Panc1 (cell line): ENCODE data around the gene MYL9. TPM values are rescaled to one million over a fixed set of nuclear protein-coding genes. Genes with fewer than 3 reads are reported as not detected.

Experiments
- ATAC-seq: fragments of 200-7000 bp; cut with Tn5 transposase; 2 replicates; pipeline ENCODE4 v1.9.1; 2020; ENCODE audit warnings: mild to moderate bottlenecking, moderate library complexity
- BruUV-seq: library from RNA; stranded (reverse); fragments of 400-500 nt; replicated peaks from 2 replicates; lab custom pipeline; 2021; lab: Mats Ljungman, UMichigan
- CTCF ChIA-PET: fragments of 300-600 bp; sonication (Branson Sonifier 250); formaldehyde crosslinking; loops from one replicate; lab custom pipeline; 2022; ENCODE audit warnings: antibody characterized with exemption; lab: Charles Lee
- POLR2A ChIA-PET: fragments of 300-600 bp; sonication (Branson Sonifier 250); formaldehyde crosslinking; loops from one replicate; lab custom pipeline; 2022; ENCODE audit warnings: antibody characterized with exemption; lab: Charles Lee
- DNase-seq: peaks from one replicate; pipeline ENCODE4 v3.0.0-alpha.2; 2010; ENCODE audit warnings: low read depth, low spot score
- H3K27ac ChIP-seq: 2 replicates; pipeline ENCODE4 v1.5.1; 2011; ENCODE audit warnings: mild to moderate bottlenecking, low read length, inconsistent platforms
- H3K27me3 ChIP-seq: fragments of 200-500 bp; sonication (Bioruptor generic); 2 replicates; pipeline ENCODE4 v1.6.0; 2014; ENCODE audit warnings: low read length, inconsistent platforms; ENCODE audit not compliant: control insufficient read depth, insufficient read depth
- H3K36me3 ChIP-seq: fragments of 200-500 bp; sonication (Bioruptor generic); 2 replicates; pipeline ENCODE4 v1.5.1; 2014; ENCODE audit warnings: inconsistent platforms, mild to moderate bottlenecking, low read length, moderate library complexity; ENCODE audit not compliant: control insufficient read depth, insufficient read depth
- H3K4me1 ChIP-seq: 2 replicates; pipeline ENCODE4 v1.5.1; 2011; ENCODE audit warnings: inconsistent platforms, mild to moderate bottlenecking, low read length, moderate library complexity; ENCODE audit not compliant: control insufficient read depth, insufficient read depth
- H3K4me3 ChIP-seq, 2 experiments: 2 replicates each; pipeline ENCODE4 v1.5.1; 2011 to 2012; ENCODE audit warnings: low read depth in 2 of 2, low read length in 2 of 2, mild to moderate bottlenecking in 2 of 2, inconsistent platforms in 1 of 2, moderate library complexity in 1 of 2
- H3K9me3 ChIP-seq: fragments of 200-500 bp; sonication (Bioruptor generic); 2 replicates; pipeline ENCODE4 v1.5.1; 2014; ENCODE audit warnings: low read depth, mild to moderate bottlenecking, inconsistent platforms, low read length, moderate library complexity; ENCODE audit not compliant: control insufficient read depth, insufficient read depth
- POLR2AphosphoS5 ChIP-seq: IDR thresholded peaks from 2 replicates; pipeline ENCODE4 v1.6.1; 2012; ENCODE audit warnings: mild to moderate bottlenecking, low read depth, low read length, moderate library complexity
- SIN3A ChIP-seq: IDR thresholded peaks from 2 replicates; pipeline ENCODE4 v1.6.1; 2012; ENCODE audit warnings: low read depth, mild to moderate bottlenecking, low read length, moderate library complexity, borderline replicate concordance; ENCODE audit not compliant: insufficient read depth
- TCF7L2 ChIP-seq: IDR thresholded peaks from 2 replicates; pipeline ENCODE4 v1.6.1; 2011; ENCODE audit warnings: mild to moderate bottlenecking, low read depth, low read length, inconsistent platforms
- in situ Hi-C: cut with HindIII; loops from 2 replicates; pipeline ENCODE4 v1.10.0; 2016; ENCODE audit warnings: low sequenced_read_pairs, low pct_unique_long_range_greater_than_20kb
- intact Hi-C: fragments of 100-400 bp; cut with micrococcal nuclease; formaldehyde crosslinking; loops from one replicate; pipeline ENCODE4 v1.10.0; 2022; ENCODE audit not compliant: unreplicated experiment
- total RNA-seq: library from RNA; stranded (reverse); gene quantifications from one replicate; pipeline ENCODE4 v1.2.1, GENCODE V29; 2021; ENCODE audit not compliant: unreplicated experiment
- TF ChIP-seq, protein P1 (sequence below), 2 experiments: IDR thresholded peaks; 2 replicates each; pipeline ENCODE4 v1.6.1; 2011 to 2012; ENCODE audit warnings: low read depth in 2 of 2, control low read depth in 1 of 2, low read length in 1 of 2, mild to moderate bottlenecking in 1 of 2, moderate library complexity in 1 of 2; ENCODE audit not compliant: insufficient read depth in 1 of 2
- TF ChIP-seq, protein P2 (sequence below): fragments of 450-650 bp; IDR thresholded peaks from 2 replicates; pipeline ENCODE4 v1.5.1; 2017; ENCODE audit warnings: mild to moderate bottlenecking

MYL9 gene
- total RNA-seq, 1 experiment from 2014 or later = 107 TPM

DNA sequence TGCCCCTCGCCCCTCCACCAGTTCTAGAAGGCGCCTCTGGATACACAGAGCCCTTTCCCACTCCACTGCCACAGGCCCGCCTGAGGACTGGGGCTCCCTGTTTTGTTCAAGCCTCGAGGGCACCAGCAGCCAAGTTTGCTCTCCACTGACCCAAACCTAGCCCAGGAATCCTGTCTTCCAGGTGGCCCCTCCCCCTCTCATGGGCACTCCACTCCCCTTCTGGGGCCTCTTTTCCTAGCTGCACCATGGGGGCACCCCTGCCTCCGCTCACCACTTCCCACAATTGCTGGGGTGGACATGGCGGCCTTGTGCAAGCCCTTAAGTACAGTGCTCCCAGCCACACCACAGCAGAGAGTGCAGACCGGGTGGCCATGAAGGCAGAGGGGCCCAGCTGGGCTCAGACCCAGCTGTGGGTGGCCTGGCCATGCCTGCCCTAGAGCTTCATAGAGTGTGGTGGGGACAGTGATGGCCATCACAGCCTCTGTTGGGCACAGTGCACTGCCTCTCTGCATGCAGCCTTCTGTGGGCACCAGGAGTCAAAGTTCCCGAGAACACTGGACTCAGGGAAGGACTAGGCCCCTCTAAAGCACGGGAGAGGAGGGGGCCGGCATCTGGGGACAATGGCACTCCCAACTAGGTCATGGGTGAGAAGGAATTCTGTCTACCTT is 1.3 kb downstream of the MYL9 start:
- H3K36me3 ChIP-seq = no peaks in the 10 kb centered on the region
- peak overlapping the region; percentile 12; the same call in 1 of the 2 replicates for H3K27ac ChIP-seq
- no peaks in the 10 kb centered on the region for H3K27me3 ChIP-seq
- peaks cover 15% of the 10 kb centered on the region for H3K4me1 ChIP-seq
- intact Hi-C loops (no loop called here), in situ Hi-C loops (no loop called here)
- peak overlapping the region in 1 of 2 experiments; percentile 59; a peak in 2 of 4 replicates for H3K4me3 ChIP-seq
- no peak for DNase-seq
- ChIA-PET CTCF (interaction anchor here (0.6 to 0.9 kb wide), 2 partner anchors 26 to 50 kb away, joined by 3 to 5 read pairs; no protein-coding TSS in a partner anchor), POLR2A (no interaction called here)
- H3K9me3 ChIP-seq = no peaks in the 10 kb centered on the region
- no peak for ATAC-seq
- no TSS peak for BruUV-seq
- TF ChIP-seq, protein P1, sequence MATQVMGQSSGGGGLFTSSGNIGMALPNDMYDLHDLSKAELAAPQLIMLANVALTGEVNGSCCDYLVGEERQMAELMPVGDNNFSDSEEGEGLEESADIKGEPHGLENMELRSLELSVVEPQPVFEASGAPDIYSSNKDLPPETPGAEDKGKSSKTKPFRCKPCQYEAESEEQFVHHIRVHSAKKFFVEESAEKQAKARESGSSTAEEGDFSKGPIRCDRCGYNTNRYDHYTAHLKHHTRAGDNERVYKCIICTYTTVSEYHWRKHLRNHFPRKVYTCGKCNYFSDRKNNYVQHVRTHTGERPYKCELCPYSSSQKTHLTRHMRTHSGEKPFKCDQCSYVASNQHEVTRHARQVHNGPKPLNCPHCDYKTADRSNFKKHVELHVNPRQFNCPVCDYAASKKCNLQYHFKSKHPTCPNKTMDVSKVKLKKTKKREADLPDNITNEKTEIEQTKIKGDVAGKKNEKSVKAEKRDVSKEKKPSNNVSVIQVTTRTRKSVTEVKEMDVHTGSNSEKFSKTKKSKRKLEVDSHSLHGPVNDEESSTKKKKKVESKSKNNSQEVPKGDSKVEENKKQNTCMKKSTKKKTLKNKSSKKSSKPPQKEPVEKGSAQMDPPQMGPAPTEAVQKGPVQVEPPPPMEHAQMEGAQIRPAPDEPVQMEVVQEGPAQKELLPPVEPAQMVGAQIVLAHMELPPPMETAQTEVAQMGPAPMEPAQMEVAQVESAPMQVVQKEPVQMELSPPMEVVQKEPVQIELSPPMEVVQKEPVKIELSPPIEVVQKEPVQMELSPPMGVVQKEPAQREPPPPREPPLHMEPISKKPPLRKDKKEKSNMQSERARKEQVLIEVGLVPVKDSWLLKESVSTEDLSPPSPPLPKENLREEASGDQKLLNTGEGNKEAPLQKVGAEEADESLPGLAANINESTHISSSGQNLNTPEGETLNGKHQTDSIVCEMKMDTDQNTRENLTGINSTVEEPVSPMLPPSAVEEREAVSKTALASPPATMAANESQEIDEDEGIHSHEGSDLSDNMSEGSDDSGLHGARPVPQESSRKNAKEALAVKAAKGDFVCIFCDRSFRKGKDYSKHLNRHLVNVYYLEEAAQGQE (IDR thresholded peaks at IDR 0.05; ENCODE audit: insufficient read depth in 1 of 2, low read depth in 2 of 2, low read length in 1 of 2) = no peak
- TF ChIP-seq TCF7L2 (no peak), SIN3A (no peak), POLR2AphosphoS5 (no peak)
- TF ChIP-seq, protein P2, sequence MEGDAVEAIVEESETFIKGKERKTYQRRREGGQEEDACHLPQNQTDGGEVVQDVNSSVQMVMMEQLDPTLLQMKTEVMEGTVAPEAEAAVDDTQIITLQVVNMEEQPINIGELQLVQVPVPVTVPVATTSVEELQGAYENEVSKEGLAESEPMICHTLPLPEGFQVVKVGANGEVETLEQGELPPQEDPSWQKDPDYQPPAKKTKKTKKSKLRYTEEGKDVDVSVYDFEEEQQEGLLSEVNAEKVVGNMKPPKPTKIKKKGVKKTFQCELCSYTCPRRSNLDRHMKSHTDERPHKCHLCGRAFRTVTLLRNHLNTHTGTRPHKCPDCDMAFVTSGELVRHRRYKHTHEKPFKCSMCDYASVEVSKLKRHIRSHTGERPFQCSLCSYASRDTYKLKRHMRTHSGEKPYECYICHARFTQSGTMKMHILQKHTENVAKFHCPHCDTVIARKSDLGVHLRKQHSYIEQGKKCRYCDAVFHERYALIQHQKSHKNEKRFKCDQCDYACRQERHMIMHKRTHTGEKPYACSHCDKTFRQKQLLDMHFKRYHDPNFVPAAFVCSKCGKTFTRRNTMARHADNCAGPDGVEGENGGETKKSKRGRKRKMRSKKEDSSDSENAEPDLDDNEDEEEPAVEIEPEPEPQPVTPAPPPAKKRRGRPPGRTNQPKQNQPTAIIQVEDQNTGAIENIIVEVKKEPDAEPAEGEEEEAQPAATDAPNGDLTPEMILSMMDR = no peak

DNA sequence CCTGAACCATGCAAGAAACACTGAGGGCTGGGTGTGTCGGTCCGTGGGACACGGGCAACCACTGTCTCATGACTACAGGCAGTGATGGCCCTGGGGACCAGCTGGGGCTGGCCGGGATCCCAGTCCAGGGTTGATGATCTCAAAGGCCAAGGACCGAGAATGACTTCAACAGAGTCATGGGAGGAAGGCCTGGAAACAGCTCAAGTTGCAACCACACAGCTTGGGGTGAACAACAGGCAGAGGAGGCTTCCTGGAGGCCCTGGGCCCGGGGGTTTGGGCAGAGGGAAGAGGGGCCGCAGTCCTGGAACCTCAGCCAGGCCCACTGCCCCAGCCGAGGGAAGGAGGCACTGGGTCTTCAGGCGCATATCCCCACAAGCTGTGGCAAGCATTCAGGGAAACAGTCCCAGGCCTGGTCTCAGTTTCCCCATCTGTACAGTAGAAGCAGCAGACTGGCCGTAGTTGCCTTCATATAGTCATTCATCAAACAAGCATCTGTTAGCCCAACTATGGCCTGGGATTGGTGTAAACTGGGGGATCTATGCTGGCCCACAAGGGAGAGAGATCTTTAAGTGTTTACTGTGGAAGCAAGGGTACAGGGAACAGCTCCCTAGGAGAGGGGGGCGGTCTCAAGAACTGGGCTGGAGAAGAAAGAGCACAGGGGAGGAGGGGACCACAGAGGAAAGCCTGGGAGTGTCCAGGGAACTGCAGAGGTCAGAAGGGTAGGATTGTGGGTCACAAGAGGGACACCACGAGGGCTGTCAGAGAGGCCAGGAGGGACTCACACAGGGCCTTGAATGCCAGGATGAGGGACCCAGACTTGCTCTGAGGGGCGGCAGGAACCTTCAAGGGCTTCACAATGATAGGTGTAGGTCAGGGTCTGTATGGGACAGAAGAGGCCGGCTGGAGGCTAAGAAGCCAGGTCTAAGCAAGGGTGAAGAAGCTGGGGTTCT is 2.1 kb downstream of the MYL9 start:
- intact Hi-C loops = no loop called here
- BruUV-seq = no TSS peak
- H3K4me3 ChIP-seq = no peak overlapping the region

More for the DNA sequence above, 2.1 kb downstream of the MYL9 start:
- Histone ChIP-seq H3K9me3 (no peaks in the 10 kb centered on the region), H3K36me3 (no peaks in the 10 kb centered on the region), H3K27me3 (no peaks in the 10 kb centered on the region), H3K4me1 (peaks cover 15% of the 10 kb centered on the region), H3K27ac (no peak overlapping the region)
- in situ Hi-C loops = no loop called here
- ChIA-PET POLR2A (no interaction called here), CTCF (interaction anchor here (0.7 kb wide), 1 partner anchor 60 kb away, joined by 3 read pairs; no protein-coding TSS in a partner anchor)
- ATAC-seq = no peak
- no peak for DNase-seq
- TF ChIP-seq, protein P1 (IDR thresholded peaks at IDR 0.05; ENCODE audit: insufficient read depth in 1 of 2, low read depth in 2 of 2, low read length in 1 of 2) = no peak
- TF ChIP-seq POLR2AphosphoS5 = no peak
- no peak for TF ChIP-seq TCF7L2
- TF ChIP-seq SIN3A = no peak
- TF ChIP-seq, protein P2 = no peak
